Upper lobe of right lung (tissue), 1 donor: ENCODE results near the gene GJB5. TPM values are rescaled to one million over a fixed set of nuclear protein-coding genes. Genes with fewer than 3 reads are reported as not detected.

ENCODE experiments used
- ATAC-seq: fragments of 200-7000 bp; cut with Tn5 transposase; one replicate; pipeline ENCODE4 v1.9.1; 2020; ENCODE audit warnings: mild to moderate bottlenecking, moderate library complexity
- DNase-seq: peaks from one replicate; pipeline ENCODE4 v3.0.0-alpha.2; 2020
- H3K27ac ChIP-seq: fragments of 200-600 bp; one replicate; pipeline ENCODE4 v1.8.0; 2022
- H3K27me3 ChIP-seq: fragments of 200-600 bp; one replicate; pipeline ENCODE4 v1.8.0; 2022; ENCODE audit warnings: mild to moderate bottlenecking
- H3K36me3 ChIP-seq: fragments of 200-600 bp; one replicate; pipeline ENCODE4 v1.8.0; 2022
- H3K4me1 ChIP-seq: fragments of 200-600 bp; one replicate; pipeline ENCODE4 v1.8.0; 2022
- H3K4me3 ChIP-seq: fragments of 200-600 bp; one replicate; pipeline ENCODE4 v1.8.0; 2022; ENCODE audit warnings: mild to moderate bottlenecking
- H3K9me3 ChIP-seq: fragments of 200-600 bp; one replicate; pipeline ENCODE4 v1.8.0; 2022
- CTCF ChIP-seq: fragments of 200-600 bp; IDR thresholded peaks from one replicate; pipeline ENCODE4 v1.8.0; 2022; ENCODE audit warnings: antibody characterized with exemption
- intact Hi-C: fragments of 100-400 bp; cut with DNase I; formaldehyde crosslinking; loops from one replicate; pipeline ENCODE4 v1.11.0; 2022
- total RNA-seq: library from RNA; stranded (reverse); fragmentation: NEBNext Ultra II Directional; extraction: Animal tissue kit (Norgen Biotek cat#: 25700); gene quantifications from one replicate; pipeline ENCODE4 v1.2.1, GENCODE V29; 2021
- donor health status: DM: no; HTN: yes; CAD: no; lungs with severe emphysema.

Gene GJB5
- total RNA-seq, 1 donor from 2014 or later = not detected

GRCh38 chr1:34761776-34762307 lies 7.0 kb downstream of the GJB5 start:
- peaks cover 5% of the 10 kb centered on the region for H3K27me3 ChIP-seq
- intact Hi-C loops = no loop called here
- no peak for TF ChIP-seq CTCF
- H3K36me3 ChIP-seq = no peaks in the 10 kb centered on the region
- H3K27ac ChIP-seq = no peak overlapping the region
- ATAC-seq = no peak
- no peaks in the 10 kb centered on the region for H3K4me1 ChIP-seq
- no peak overlapping the region for H3K4me3 ChIP-seq
- DNase-seq = no peak
- H3K9me3 ChIP-seq = no peaks in the 10 kb centered on the region

GRCh38 chr1:34762474-34763141 lies 7.8 kb downstream of the GJB5 start:
- Histone ChIP-seq H3K4me3 (no peak overlapping the region), H3K4me1 (no peaks in the 10 kb centered on the region), H3K9me3 (no peaks in the 10 kb centered on the region), H3K36me3 (no peaks in the 10 kb centered on the region), H3K27ac (no peak overlapping the region), H3K27me3 (peaks cover 5% of the 10 kb centered on the region)
- intact Hi-C loops = no loop called here
- no peak for ATAC-seq
- no peak for TF ChIP-seq CTCF
- DNase-seq = no peak

GRCh38 chr1:34763142-34763781 lies 8.4 kb downstream of the GJB5 start:
- Histone ChIP-seq H3K4me3 (no peak overlapping the region), H3K36me3 (no peaks in the 10 kb centered on the region), H3K4me1 (no peaks in the 10 kb centered on the region), H3K27me3 (peaks cover 5% of the 10 kb centered on the region), H3K9me3 (no peaks in the 10 kb centered on the region), H3K27ac (no peak overlapping the region)
- intact Hi-C loops = no loop called here
- no peak for TF ChIP-seq CTCF
- no peak for DNase-seq
- ATAC-seq = no peak

- Histone ChIP-seq H3K27me3 (no peaks in the 10 kb centered on the region), H3K27ac (no peak overlapping the region), H3K4me1 (no peaks in the 10 kb centered on the region), H3K4me3 (no peak overlapping the region), H3K36me3 (no peaks in the 10 kb centered on the region), H3K9me3 (no peaks in the 10 kb centered on the region)
- TF ChIP-seq CTCF = no peak
- DNase-seq (no peak), ATAC-seq (no peak)
- intact Hi-C loops = no loop called here
These were observed 14.0 kb downstream of the GJB5 start for GRCh38 chr1:34768856-34769255.

GRCh38 chr1:34770891-34771504 lies 16.2 kb downstream of the GJB5 start:
- Histone ChIP-seq H3K27me3 (no peaks in the 10 kb centered on the region), H3K4me3 (no peak overlapping the region), H3K27ac (no peak overlapping the region), H3K9me3 (no peaks in the 10 kb centered on the region), H3K36me3 (no peaks in the 10 kb centered on the region), H3K4me1 (no peaks in the 10 kb centered on the region)
- ATAC-seq = no peak
- DNase-seq = no peak
- no peak for TF ChIP-seq CTCF
- intact Hi-C loops = no loop called here
